ENCODE results near the gene LMO4.

GRCh38 chr1:87392248-87393192 lies 63.8 kb downstream of the LMO4 start:
- TF ChIP-seq, protein P1, sequence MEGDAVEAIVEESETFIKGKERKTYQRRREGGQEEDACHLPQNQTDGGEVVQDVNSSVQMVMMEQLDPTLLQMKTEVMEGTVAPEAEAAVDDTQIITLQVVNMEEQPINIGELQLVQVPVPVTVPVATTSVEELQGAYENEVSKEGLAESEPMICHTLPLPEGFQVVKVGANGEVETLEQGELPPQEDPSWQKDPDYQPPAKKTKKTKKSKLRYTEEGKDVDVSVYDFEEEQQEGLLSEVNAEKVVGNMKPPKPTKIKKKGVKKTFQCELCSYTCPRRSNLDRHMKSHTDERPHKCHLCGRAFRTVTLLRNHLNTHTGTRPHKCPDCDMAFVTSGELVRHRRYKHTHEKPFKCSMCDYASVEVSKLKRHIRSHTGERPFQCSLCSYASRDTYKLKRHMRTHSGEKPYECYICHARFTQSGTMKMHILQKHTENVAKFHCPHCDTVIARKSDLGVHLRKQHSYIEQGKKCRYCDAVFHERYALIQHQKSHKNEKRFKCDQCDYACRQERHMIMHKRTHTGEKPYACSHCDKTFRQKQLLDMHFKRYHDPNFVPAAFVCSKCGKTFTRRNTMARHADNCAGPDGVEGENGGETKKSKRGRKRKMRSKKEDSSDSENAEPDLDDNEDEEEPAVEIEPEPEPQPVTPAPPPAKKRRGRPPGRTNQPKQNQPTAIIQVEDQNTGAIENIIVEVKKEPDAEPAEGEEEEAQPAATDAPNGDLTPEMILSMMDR (IDR thresholded peaks at IDR 0.05 in 4 of 5, conservative IDR thresholded peaks at IDR 0.05 in 1 of 5): no peak
- no peak for TF ChIP-seq POLR2A (IDR thresholded peaks at IDR 0.05)

Measured in gastrocnemius medialis (tissue), 4 donors.